HG03342 (cell line): ENCODE measurements around the gene AHSA1.
A peak's percentile ranks its signal among the peaks of the same experiment; 100 is the strongest.

ENCODE experiments used
- ATAC-seq: cut with Tn5 transposase; IDR thresholded peaks from one replicate; pipeline ENCODE4 v1.9.1; 2021; ENCODE audit warnings: mild to moderate bottlenecking, moderate library complexity; ENCODE audit not compliant: unreplicated experiment

The AHSA1 gene

DNA sequence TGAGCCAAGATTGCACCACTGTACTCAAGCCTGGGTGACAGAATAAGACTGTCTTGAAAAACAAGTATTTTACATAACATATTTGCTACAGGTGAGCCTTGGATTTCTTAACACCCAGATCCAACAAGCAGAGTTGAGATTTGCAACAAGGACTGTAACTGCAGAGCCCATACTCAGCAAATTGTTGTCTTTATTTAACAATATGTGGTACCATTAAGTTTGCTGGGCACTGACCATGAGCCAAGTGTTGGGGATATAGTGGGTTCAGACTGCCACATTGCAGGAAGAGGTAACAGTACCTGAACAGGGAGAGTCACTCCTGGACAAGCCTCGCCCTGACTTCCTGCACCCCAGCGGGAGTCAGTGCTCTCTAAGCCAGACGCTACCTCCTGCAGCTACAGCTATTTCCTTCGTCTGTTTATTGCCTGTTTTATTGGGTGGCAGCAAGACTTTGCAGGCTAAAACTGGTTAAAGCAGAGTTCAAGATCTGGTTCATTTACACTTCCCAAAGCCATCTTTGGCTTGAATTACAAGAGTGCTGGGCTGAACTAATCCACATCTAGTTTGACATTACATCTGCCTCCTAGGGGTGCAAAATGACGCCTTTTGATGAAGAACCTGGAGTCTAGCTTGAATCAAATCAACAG is 12.5 kb downstream of the AHSA1 start:
- ATAC-seq = no peak

GRCh38 chr14:77473921-77474320 is 16.0 kb downstream of the AHSA1 start:
- no peak for ATAC-seq

DNA sequence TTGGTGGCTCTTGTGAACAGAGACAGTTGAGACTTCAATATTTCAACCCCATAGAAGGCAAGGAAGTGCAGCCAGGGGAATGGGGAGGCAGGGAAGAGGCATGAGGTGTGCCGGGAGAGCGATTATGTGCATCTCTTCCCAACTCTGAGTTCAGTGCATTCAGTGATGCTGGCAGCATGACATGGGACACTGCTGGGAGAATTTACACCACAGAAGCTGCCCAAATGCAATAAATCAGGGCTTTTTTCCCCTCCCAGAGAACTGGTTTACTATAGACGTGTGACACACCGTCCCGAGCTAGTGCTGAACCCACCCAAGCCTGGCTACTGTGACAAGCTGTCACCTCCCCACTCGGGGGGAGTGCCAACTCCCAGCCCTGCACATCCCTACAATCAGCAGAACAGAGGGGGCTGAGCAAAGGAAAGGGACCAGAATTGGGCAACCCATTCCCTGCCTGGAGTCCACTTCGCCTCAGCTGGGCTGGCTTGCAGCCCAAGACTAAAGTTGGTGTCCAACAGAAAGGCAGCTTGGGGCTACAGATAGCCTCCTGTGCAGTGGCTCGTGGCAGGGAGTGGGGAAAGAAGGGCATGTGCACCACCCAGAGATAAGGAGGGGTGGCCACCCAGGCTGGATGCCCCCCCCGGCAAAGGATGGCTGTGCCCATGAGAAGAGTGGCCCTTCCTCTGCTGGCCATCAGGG is 16.7 kb downstream of the AHSA1 start:
- no peak for ATAC-seq

GRCh38 chr14:77475432-77476115 is 17.7 kb downstream of the AHSA1 start:
- no peak for ATAC-seq

- no peak for ATAC-seq
Observed at GRCh38 chr14:77478029-77478428, 20.1 kb downstream of the AHSA1 start.

DNA sequence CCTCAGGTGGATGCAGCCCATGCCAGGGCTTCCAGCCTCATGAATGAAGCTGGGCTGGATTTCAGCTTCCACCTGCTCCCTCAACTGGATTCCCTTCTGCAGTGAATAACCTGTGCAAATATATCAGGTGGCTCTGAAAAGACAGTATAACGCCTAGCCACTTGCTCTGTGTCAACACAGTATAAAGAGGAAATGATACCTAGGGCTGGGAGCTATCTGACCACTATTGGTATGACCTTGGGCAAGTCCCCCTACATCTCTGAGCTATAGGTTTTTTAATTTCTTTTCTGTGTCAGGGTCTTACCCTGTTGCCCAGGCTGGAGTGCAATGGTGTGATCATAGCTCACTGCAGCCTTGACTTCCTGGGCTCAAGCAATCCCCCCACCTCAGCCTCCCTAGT is 20.9 kb downstream of the AHSA1 start:
- peak; percentile 94 for ATAC-seq

DNA sequence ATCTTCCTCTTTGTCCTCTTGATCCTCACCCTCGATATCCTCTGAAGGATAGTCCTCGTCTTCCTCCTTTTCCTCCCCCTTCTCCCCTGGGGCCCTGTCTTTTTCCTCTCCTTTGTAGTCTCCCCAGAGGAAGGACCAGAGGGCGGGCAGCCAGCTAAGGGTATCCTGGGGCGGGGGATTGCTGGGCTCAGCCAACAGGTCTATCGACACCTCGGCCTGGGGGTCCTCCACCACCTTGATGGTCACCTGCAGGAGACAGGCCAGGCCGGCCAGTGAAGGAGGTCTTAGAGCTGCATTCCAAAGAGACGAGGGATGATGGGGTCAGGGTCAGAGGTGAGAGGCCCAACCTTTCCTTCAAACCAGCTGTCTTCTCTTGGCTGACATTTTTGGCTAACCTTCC is 24.5 kb downstream of the AHSA1 start:
- no peak for ATAC-seq

- ATAC-seq = no peak
Observed at GRCh38 chr14:77485256-77485655, 27.4 kb downstream of the AHSA1 start.

DNA sequence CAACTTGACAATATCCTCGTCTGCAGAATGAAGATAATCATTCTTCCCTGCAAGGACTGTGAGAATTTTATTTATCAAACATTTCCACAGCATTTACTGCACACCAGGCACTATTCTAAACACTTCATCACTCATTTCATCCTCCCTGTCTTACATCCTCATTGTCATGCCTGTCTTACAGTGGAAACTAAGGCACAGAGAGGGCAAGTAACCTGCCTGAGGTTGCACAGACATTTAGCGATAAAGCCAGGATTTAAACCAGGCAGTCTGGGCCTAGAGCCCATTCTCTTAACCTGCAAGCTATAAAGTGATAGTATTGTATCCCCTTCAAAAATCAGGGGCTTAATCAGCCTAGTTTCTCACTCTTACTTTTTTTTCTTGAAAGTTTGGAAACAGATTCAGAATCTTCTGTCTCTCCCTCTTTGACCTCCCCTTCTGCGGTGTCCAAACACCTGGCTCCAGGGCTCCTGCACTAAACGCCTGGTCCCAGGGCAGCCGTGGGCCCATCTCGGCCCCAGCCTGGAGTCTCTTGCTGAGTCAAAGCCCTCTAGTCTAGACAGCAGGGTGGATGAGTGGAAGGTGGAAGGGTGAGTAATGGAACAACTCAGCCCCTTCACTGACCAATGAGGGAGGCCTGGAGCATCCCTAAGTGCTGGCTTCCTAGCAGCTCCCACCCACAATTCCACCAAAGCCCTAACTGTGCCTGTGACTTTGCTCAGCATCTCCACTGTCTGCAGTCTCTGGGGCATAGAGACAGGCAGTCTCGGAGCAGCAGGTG is 28.2 kb downstream of the AHSA1 start:
- no peak for ATAC-seq

GRCh38 chr14:77488558-77488957 is 30.7 kb downstream of the AHSA1 start:
- no peak for ATAC-seq

- no peak for ATAC-seq
Observed at GRCh38 chr14:77489041-77489440, 31.1 kb downstream of the AHSA1 start.

- ATAC-seq = no peak
Observed at GRCh38 chr14:77490347-77490986, 32.6 kb downstream of the AHSA1 start.

DNA sequence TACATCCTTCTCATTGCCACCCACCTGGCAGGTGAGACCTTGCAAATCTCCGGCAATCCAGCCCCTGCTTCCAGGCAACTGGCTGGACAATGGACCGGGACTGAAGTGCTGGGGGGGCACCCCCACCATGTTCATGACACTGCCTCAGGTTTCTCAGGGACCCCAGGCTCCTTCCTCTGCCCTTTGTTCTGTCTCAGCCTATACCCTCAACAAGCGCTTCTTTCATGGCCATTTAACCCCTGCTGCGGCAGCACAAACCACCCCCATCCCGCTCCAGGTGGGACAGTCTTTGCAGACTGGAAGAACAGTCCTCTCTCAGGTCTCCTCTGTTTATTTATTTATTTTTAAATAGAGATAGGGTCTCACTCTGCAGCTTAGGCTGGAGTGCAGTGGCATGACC is 33.2 kb downstream of the AHSA1 start:
- ATAC-seq = no peak

DNA sequence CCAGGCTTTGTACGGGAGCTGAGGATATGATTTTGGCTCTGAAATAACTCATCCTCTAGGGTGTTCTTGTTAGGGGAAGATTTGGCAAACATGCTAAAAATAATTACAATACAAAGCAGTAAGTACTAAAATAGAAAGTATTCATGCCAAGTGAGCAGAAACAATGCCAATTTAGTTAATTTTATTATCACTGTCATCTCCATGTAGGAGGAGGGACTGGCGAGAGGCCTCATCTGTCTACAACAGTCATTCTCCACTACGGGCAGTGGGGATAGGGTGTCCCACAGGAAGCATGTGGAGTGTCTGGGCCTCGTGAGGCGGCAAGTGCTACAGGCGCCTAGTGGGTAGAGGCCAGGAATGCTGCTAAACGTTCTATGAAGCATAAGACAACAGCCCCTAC is 37.4 kb downstream of the AHSA1 start:
- ATAC-seq = no peak

- ATAC-seq = peak; percentile 74
Observed at GRCh38 chr14:77498120-77498979, 40.5 kb downstream of the AHSA1 start, which contains the start of gene ISM2. Gene ISM2 (minus strand): TSS chr14:77498816. CDS start chr14:77498793, 23 bp downstream.

- ATAC-seq = no peak
Observed at GRCh38 chr14:77498984-77499527, 41.2 kb downstream of the AHSA1 start.

- ATAC-seq = no peak
Observed at GRCh38 chr14:77502109-77502782, 44.4 kb downstream of the AHSA1 start.

- ATAC-seq = no peak
Observed at GRCh38 chr14:77503138-77503537, 45.2 kb downstream of the AHSA1 start.

GRCh38 chr14:77505031-77505430 is 47.1 kb downstream of the AHSA1 start:
- no peak for ATAC-seq
